Testis (tissue), 2 donors: ENCODE results near the gene NUDT16.

Source experiments
- POLR2A ChIP-seq: fragments of 450-650 bp; IDR thresholded peaks from one replicate; pipeline ENCODE4 v1.6.1; 2017; ENCODE audit warnings: antibody characterized with exemption, mild to moderate bottlenecking, moderate library complexity
- TF ChIP-seq, protein P1 (sequence below), 3 experiments: fragments of 450-650 bp in 2 of 3; fragments of 200-600 bp in 1 of 3; sonication (generic) in 1 of 3; IDR thresholded peaks; one replicate each; pipeline ENCODE4 v1.5.1; 2016 to 2019; ENCODE audit warnings: antibody characterized with exemption in 3 of 3, mild to moderate bottlenecking in 2 of 3, moderate library complexity in 1 of 3

DNA sequence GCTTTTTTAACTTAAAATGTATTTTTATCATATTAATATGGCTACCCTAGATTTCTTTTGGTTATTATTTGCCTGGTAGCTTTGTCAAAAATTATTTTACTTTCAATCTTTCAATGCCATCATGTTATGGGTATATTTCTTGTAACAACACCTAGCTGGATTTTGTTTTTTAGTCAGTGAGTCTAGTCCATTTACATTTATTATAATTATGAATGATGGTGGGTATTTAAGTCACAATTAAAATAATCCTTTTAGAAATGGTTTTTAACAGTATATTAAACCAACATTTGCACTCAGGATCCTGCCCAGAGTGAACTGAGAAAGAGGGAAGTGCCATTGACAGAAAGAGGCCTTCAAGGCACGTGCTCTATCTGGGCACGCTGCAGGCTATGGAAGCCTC, 39.8 kb upstream of the NUDT16 start:
- TF ChIP-seq, protein P1, sequence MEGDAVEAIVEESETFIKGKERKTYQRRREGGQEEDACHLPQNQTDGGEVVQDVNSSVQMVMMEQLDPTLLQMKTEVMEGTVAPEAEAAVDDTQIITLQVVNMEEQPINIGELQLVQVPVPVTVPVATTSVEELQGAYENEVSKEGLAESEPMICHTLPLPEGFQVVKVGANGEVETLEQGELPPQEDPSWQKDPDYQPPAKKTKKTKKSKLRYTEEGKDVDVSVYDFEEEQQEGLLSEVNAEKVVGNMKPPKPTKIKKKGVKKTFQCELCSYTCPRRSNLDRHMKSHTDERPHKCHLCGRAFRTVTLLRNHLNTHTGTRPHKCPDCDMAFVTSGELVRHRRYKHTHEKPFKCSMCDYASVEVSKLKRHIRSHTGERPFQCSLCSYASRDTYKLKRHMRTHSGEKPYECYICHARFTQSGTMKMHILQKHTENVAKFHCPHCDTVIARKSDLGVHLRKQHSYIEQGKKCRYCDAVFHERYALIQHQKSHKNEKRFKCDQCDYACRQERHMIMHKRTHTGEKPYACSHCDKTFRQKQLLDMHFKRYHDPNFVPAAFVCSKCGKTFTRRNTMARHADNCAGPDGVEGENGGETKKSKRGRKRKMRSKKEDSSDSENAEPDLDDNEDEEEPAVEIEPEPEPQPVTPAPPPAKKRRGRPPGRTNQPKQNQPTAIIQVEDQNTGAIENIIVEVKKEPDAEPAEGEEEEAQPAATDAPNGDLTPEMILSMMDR (IDR thresholded peaks at IDR 0.05): no peak
- TF ChIP-seq POLR2A: no peak
